GM13976 (cell line): ENCODE data around the gene DLX6.

Source experiments
- DNase-seq: peaks from one replicate; pipeline ENCODE4 v3.0.0; 2012; ENCODE audit warnings: low spot score
- in situ Hi-C: fragments of 300-500 bp; cut with MboI; formaldehyde crosslinking; loops from one replicate; pipeline ENCODE4 v1.12.0; 2022; ENCODE audit warnings: low sequenced_read_pairs, mixed read lengths, inconsistent platforms; ENCODE audit not compliant: unreplicated experiment
- TF ChIP-seq, protein P1 (sequence below): IDR thresholded peaks from 2 replicates; pipeline ENCODE4 v1.5.1; 2012; ENCODE audit warnings: borderline replicate concordance, mild to moderate bottlenecking; ENCODE audit not compliant: insufficient read depth; ENCODE audit errors: extremely low read depth, missing control alignments, control extremely low read depth

Gene DLX6

DNA sequence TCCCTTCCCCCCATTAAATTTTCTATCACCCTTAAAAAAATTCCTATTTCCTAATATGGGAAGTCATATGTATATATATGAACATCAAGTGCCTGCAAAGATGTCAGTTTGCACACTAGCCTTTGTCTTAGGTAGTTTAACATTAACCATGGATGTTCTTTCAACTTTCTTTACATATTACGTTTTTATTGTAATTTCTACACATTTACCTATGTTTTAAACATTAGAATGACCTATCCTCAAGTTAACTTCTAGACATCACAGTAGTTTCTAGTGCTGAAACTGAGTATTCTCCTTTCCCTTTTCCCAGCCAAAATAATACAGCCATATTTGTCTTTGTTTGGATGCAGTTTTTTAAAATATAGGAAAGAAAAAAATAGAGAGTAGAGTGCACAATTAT lies 5.8 kb downstream of the DLX6 start:
- in situ Hi-C loops: no loop called here
- DNase-seq: no peak
- TF ChIP-seq, protein P1, sequence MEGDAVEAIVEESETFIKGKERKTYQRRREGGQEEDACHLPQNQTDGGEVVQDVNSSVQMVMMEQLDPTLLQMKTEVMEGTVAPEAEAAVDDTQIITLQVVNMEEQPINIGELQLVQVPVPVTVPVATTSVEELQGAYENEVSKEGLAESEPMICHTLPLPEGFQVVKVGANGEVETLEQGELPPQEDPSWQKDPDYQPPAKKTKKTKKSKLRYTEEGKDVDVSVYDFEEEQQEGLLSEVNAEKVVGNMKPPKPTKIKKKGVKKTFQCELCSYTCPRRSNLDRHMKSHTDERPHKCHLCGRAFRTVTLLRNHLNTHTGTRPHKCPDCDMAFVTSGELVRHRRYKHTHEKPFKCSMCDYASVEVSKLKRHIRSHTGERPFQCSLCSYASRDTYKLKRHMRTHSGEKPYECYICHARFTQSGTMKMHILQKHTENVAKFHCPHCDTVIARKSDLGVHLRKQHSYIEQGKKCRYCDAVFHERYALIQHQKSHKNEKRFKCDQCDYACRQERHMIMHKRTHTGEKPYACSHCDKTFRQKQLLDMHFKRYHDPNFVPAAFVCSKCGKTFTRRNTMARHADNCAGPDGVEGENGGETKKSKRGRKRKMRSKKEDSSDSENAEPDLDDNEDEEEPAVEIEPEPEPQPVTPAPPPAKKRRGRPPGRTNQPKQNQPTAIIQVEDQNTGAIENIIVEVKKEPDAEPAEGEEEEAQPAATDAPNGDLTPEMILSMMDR: no peak

DNA sequence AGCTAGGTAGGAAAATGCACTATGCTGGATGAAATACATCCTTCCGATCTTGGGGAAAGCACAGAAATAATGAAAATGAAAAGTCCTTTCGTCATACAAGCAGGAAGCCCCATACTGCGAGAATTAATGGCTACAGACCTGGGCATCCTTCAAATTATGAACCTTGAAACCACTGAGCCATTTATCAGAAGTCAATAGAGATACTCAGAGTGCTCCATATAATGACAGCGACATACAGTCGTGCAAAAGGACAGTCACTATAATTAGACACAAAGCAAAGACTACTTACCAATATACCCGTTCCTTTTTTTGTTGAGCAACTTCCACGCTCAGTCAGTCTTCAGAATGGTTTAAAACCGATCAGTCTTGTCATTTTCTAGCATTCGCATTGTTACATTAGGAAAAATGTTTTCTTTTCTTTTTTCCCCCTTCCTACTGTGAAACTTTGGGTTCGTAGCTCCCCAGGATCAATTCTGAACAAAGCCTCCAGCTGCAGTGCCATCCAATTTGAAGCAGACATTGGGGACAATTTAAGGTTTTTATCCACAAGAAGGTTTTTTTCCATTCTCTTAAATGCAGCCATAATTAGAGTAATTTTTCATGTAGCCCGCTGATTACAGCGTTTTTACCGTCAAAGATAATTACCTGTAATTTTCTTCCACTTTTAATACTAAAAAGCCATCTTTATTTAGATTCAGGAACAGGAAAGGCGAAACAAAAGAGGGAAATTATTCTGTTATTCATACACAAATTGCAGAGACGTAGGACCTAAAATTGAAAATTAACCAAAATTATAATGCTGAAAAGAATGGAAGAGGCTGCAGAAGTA lies 6.4 kb downstream of the DLX6 start:
- in situ Hi-C loops: no loop called here
- TF ChIP-seq, protein P1: no peak
- no peak for DNase-seq

DNA sequence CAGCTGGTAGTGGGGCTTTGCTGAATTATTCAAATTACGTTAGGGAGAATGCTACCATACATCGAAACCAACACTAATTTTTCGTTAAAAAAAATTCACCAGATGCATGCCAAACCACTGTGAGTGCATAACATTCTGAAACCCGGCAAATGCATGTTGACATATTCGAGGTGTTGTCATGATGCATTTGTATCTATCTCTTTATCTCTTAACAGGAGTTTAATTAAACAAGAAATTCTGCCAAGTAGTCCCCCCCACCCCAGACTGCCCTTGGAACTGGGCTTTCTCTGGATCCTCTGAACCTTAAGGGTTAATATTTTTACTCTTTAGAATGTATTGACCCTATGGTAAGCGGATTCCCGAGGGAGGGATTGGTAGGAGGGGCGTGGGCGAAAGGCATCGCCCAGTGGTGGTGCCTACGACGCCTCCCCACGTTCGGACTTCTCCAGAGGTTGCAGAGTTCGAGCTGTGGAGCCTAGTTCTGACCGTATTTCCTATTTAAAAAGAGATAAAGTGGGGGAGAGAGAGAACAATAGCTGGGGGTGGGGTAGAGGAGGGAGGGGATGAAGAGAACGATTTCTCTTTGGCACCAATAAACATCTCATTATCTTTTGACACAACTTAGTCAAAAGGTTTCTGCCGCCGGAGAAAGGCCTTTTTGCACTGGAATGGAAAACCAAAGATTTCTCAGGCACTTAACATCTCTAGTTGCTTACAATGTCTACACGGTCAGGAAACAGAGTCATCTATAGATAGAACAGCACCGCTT lies 7.2 kb downstream of the DLX6 start:
- in situ Hi-C loops: no loop called here
- TF ChIP-seq, protein P1: no peak
- no peak for DNase-seq

DNA sequence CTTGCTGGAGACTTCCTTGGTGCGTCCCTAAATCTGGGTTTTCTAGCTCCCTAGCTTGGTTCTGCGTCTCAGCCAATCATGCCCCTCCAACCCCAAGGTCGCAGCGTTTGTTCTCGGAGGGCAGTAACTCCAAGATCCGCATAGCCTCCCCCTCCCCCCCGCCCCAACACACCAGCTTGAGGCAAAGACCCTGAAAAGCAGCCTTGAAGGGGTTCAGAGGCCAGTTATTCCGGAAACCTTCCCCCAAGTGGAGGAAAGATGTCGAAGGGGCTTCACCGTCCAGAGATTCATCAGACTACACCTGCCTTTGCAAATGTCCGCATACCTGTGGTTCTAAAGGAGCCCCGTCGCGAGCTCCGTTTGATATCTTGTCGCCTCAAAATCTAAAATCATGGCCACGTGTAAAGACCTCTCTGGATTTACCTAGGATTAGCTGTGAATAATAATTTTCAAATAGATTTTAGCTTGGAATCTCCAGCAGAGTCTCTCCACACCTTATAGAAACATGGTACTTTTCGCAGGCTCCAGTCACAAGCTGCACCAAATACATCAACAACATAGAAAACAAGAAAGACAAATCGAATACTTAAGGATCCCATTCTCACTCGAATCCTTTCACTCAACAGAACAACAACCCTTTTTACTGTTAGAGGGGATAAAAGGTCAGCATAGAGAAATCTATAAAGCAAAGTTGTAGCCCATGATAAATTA lies 7.9 kb downstream of the DLX6 start:
- TF ChIP-seq, protein P1: no peak
- in situ Hi-C loops: no loop called here
- no peak for DNase-seq

DNA sequence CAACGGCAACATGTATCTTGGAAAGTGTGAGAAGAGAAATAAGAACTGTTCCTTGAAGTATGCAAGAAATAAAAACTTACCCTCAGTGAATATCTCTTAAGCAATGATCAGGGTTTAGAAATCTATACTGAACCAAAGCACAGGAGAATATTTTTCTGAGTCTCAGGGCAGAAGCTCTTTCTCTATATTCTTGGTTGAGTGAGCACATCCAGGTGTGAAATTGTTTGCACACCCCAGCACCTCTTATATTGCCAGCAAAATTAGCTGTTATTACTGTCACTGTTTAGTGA lies 8.4 kb downstream of the DLX6 start:
- in situ Hi-C loops: no loop called here
- TF ChIP-seq, protein P1: no peak

DNA sequence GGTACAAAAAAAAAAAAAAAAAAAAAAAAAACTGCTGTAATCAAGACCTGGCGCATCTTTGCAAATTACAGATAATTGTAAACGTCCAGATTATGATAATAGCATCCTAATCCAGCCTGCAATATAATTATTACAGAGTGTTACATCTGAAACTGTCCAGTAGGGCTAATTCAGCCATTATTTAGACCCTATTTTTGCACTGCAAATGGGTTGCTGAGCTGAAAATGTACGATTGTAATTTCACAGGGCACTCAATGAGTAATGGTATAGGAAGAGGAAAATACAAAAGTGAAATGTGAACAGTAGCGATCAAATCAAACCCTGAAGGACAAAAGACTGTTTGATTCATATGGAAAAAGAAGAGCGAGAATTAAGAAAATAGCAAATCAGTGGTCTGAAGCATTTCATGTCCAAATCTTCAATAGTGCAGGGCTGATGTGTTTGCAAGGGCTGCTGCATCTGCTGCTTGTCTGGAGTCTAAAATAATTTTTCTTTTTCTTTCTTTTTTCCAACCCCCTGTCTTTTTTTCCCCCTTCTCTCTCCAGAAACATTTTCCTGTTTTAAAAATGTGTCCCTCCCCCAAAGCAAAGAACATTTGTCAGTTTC lies 8.9 kb downstream of the DLX6 start:
- TF ChIP-seq, protein P1: no peak
- no peak for DNase-seq
- in situ Hi-C loops: no loop called here

More for the DNA sequence above, 8.4 kb downstream of the DLX6 start:
- DNase-seq: no peak
